IMR-90 (cell line): Measurements from ENCODE around the gene H2BW2. TPM values are rescaled to one million over a fixed set of nuclear protein-coding genes. Genes with fewer than 3 reads are reported as not detected.

ENCODE experiments used
- ATAC-seq: fragments of 200-7000 bp; cut with Tn5 transposase; 2 replicates; pipeline ENCODE4 v1.9.1; 2020; ENCODE audit warnings: low read depth, mild to moderate bottlenecking, moderate library complexity
- BruUV-seq: library from RNA; stranded (reverse); fragments of 400-500 nt; replicated peaks from 2 replicates; lab custom pipeline; 2021; lab: Mats Ljungman, UMichigan
- CTCF ChIA-PET: fragments of 300-600 bp; formaldehyde crosslinking; extraction: SDS; loops from one replicate; lab custom pipeline; 2021; ENCODE audit warnings: antibody characterized with exemption; lab: Yijun Ruan, JAX
- POLR2A ChIA-PET: fragments of 300-600 bp; sonication (Branson Sonifier 250); formaldehyde crosslinking; loops from one replicate; lab custom pipeline; 2022; ENCODE audit warnings: antibody characterized with exemption; ENCODE audit not compliant: unreplicated experiment; lab: Charles Lee
- DNase-seq: peaks from one replicate; pipeline ENCODE4 v3.0.0; 2013
- H2AFZ ChIP-seq: replicated peaks from 2 replicates; pipeline ENCODE3; 2013; ENCODE audit warnings: low read length, mild to moderate bottlenecking; ENCODE audit not compliant: poor library complexity
- H2AK5ac ChIP-seq: 2 replicates; pipeline ENCODE4 v1.6.1; 2013; ENCODE audit warnings: low read depth, low read length, inconsistent platforms
- H2AK9ac ChIP-seq: replicated peaks from 2 replicates; pipeline ENCODE3; 2013; ENCODE audit warnings: mild to moderate bottlenecking, low read depth, low read length, moderate library complexity; ENCODE audit not compliant: poor library complexity
- H2BK120ac ChIP-seq: 2 replicates; pipeline ENCODE4 v1.6.1; 2013; ENCODE audit warnings: low read depth, low read length, inconsistent platforms
- H2BK15ac ChIP-seq: 3 replicates; pipeline ENCODE4 v1.6.1; 2013; ENCODE audit warnings: low read depth, low read length, inconsistent platforms
- H2BK20ac ChIP-seq: 2 replicates; pipeline ENCODE4 v1.6.1; 2013; ENCODE audit warnings: low read depth, mild to moderate bottlenecking, inconsistent platforms, low read length, moderate library complexity
- H2BK5ac ChIP-seq: 2 replicates; pipeline ENCODE4 v1.6.1; 2013; ENCODE audit warnings: mild to moderate bottlenecking, low read depth, low read length, inconsistent platforms; ENCODE audit not compliant: poor library complexity, severe bottlenecking
- H3K14ac ChIP-seq: replicated peaks from 2 replicates; pipeline ENCODE4 v1.6.1; 2013; ENCODE audit warnings: low read depth, low read length, inconsistent platforms
- H3K18ac ChIP-seq: 2 replicates; pipeline ENCODE4 v1.6.1; 2013; ENCODE audit warnings: low read depth, low read length, control low read depth
- H3K23ac ChIP-seq: 2 replicates; pipeline ENCODE4 v1.6.1; 2013; ENCODE audit warnings: low read depth, low read length, inconsistent platforms
- H3K27ac ChIP-seq: 2 replicates; pipeline ENCODE4 v1.5.1; 2013; ENCODE audit warnings: mild to moderate bottlenecking, control low read depth, low read length; ENCODE audit not compliant: insufficient read depth
- H3K27me3 ChIP-seq: 2 replicates; pipeline ENCODE4 v1.6.1; 2013; ENCODE audit warnings: low read length; ENCODE audit not compliant: control insufficient read depth, insufficient read depth
- H3K36me3 ChIP-seq: 2 replicates; pipeline ENCODE4 v1.6.1; 2013; ENCODE audit warnings: low read length, mixed read lengths; ENCODE audit not compliant: control insufficient read depth, insufficient read depth
- H3K4ac ChIP-seq: 2 replicates; pipeline ENCODE4 v1.6.1; 2013; ENCODE audit warnings: low read depth, low read length, inconsistent platforms
- H3K4me1 ChIP-seq: 2 replicates; pipeline ENCODE4 v1.6.1; 2013; ENCODE audit warnings: low read length, mixed read lengths; ENCODE audit not compliant: control insufficient read depth, insufficient read depth
- H3K4me2 ChIP-seq: 2 replicates; pipeline ENCODE4 v1.6.1; 2013; ENCODE audit warnings: low read depth, mild to moderate bottlenecking, control low read depth, low read length, moderate library complexity
- H3K4me3 ChIP-seq: 2 replicates; pipeline ENCODE4 v1.5.1; 2013; ENCODE audit warnings: low read depth, mild to moderate bottlenecking, control low read depth, low read length, moderate library complexity; ENCODE audit not compliant: insufficient read depth
- H3K56ac ChIP-seq: 2 replicates; pipeline ENCODE4 v1.6.1; 2013; ENCODE audit warnings: low read length, inconsistent platforms; ENCODE audit not compliant: insufficient read depth; ENCODE audit errors: extremely low read depth
- H3K79me1 ChIP-seq, 2 experiments: 2 replicates each; pipeline ENCODE4 v1.6.1; 2013; ENCODE audit warnings: low read length in 2 of 2, inconsistent platforms in 1 of 2, low read depth in 1 of 2
- H3K9ac ChIP-seq: 2 replicates; pipeline ENCODE4 v1.6.1; 2013; ENCODE audit warnings: low read depth, low read length, control low read depth
- H3K9me1 ChIP-seq: 2 replicates; pipeline ENCODE4 v1.6.1; 2013; ENCODE audit warnings: low read length, inconsistent platforms; ENCODE audit not compliant: insufficient read depth
- H3K9me3 ChIP-seq: 2 replicates; pipeline ENCODE4 v1.6.1; 2013; ENCODE audit warnings: low read length; ENCODE audit not compliant: control insufficient read depth, insufficient read depth
- H4K20me1 ChIP-seq: 2 replicates; pipeline ENCODE4 v1.6.1; 2013; ENCODE audit warnings: low read length, inconsistent platforms; ENCODE audit not compliant: insufficient read depth
- H4K5ac ChIP-seq: 2 replicates; pipeline ENCODE4 v1.6.1; 2013; ENCODE audit warnings: mild to moderate bottlenecking, low read depth, low read length, control low read depth
- H4K8ac ChIP-seq, 2 experiments: 2 replicates each; pipeline ENCODE4 v1.6.1; 2013; ENCODE audit warnings: low read depth in 2 of 2, low read length in 2 of 2, control low read depth in 1 of 2, inconsistent platforms in 1 of 2
- H4K91ac ChIP-seq: 2 replicates; pipeline ENCODE4 v1.6.1; 2013; ENCODE audit warnings: low read depth, low read length, inconsistent platforms; ENCODE audit not compliant: insufficient read depth
- MXI1 ChIP-seq: IDR thresholded peaks from 2 replicates; pipeline ENCODE4 v1.6.1; 2012; ENCODE audit warnings: low read depth, mild to moderate bottlenecking, low read length, moderate library complexity, borderline replicate concordance
- NFE2L2 ChIP-seq: fragments of 150-350 bp; IDR thresholded peaks from 2 replicates; pipeline ENCODE4 v1.6.1; 2016; ENCODE audit warnings: low read depth, mild to moderate bottlenecking, low read length
- SMC3 ChIP-seq: fragments of 150-350 bp; IDR thresholded peaks from 2 replicates; pipeline ENCODE4 v1.6.1; 2016; ENCODE audit warnings: low read depth, mild to moderate bottlenecking, antibody characterized with exemption, low read length, moderate library complexity
- WGBS, 2 experiments: methylation state at CpG; one replicate each; pipeline versions ENCODE4 v1.1.5 to v1.1.7; 2013; ENCODE audit warnings: missing lambda C conversion rate in 2 of 2; ENCODE audit not compliant: insufficient read length in 1 of 2; ENCODE audit errors: extremely low coverage in 2 of 2; 5-methylcytosine and 5-hydroxymethylcytosine counted together
- dilution Hi-C: fragments of 300-500 bp; cut with HindIII; formaldehyde crosslinking; loops from one replicate; pipeline ENCODE4 v1.14.3; 2018; ENCODE audit warnings: low sequenced_read_pairs; ENCODE audit not compliant: unreplicated experiment
- in situ Hi-C: fragments of 300-500 bp; cut with MboI; formaldehyde crosslinking; loops from 3 replicates; pipeline ENCODE4 v1.14.3; 2019; ENCODE audit warnings: low sequenced_read_pairs, inconsistent platforms, mixed read lengths
- intact Hi-C: fragments of 100-400 bp; cut with micrococcal nuclease; formaldehyde crosslinking; loops from 2 replicates; pipeline ENCODE4 v1.10.0; 2022
- polyA plus RNA-seq, 3 experiments: library from polyadenylated mRNA; depleted of rRNA; stranded (reverse); fragments of >200 nt; gene quantifications; 2 replicates each; pipeline ENCODE4 v1.2.3, GENCODE V29; 2012; ENCODE audit warnings: low replicate concordance in 1 of 3
- total RNA-seq: library from RNA; depleted of rRNA; stranded (reverse); fragments of >200 nt; gene quantifications from 2 replicates; pipeline ENCODE4 v1.2.3, GENCODE V29; 2012

The H2BW2 gene
- total and polyA plus RNA-seq, 2 of the 4 experiments (the other 2 are of a cell fraction): not detected

GRCh38 chrX:104084063-104084462 lies 44.3 kb downstream of the H2BW2 start:
- H3K56ac ChIP-seq: no peak overlapping the region
- H3K4me2 ChIP-seq: no peak overlapping the region
- H4K91ac ChIP-seq: no peak overlapping the region
- no peak overlapping the region for H3K4ac ChIP-seq
- H2BK20ac ChIP-seq: no peak overlapping the region
- no CpG with 5 or more reads among the region's 4 CpGs for WGBS, 2 experiments
- H2BK120ac ChIP-seq: no peak overlapping the region
- no peaks in the 10 kb centered on the region for H3K9me3 ChIP-seq
- H3K27me3 ChIP-seq: no peaks in the 10 kb centered on the region; the same call in none of the 2 replicates
- H3K9ac ChIP-seq: no peak overlapping the region
- dilution Hi-C loops (no loop called here), in situ Hi-C loops (no loop called here), intact Hi-C loops (no loop called here)
- no peak overlapping the region for H3K27ac ChIP-seq
- H4K5ac ChIP-seq: no peak overlapping the region
- H3K79me1 ChIP-seq: no peaks in the 10 kb centered on the region
- no peak overlapping the region for H2AK9ac ChIP-seq
- ChIA-PET POLR2A (no interaction called here), CTCF (no interaction called here)
- H4K8ac ChIP-seq: no peak overlapping the region
- H3K4me3 ChIP-seq: no peak overlapping the region
- H2AFZ ChIP-seq: no peak overlapping the region
- H3K23ac ChIP-seq: no peak overlapping the region
- no peak overlapping the region for H3K14ac ChIP-seq
- no peaks in the 10 kb centered on the region for H3K36me3 ChIP-seq
- no peak overlapping the region for H3K18ac ChIP-seq
- no TSS peak for BruUV-seq
- H2AK5ac ChIP-seq: no peak overlapping the region
- H2BK5ac ChIP-seq: no peak overlapping the region
- no peak for DNase-seq
- H4K20me1 ChIP-seq: no peaks in the 10 kb centered on the region
- TF ChIP-seq NFE2L2: no peak
- no peak for TF ChIP-seq SMC3
- no peak for TF ChIP-seq MXI1
- H2BK15ac ChIP-seq: no peak overlapping the region
- H3K9me1 ChIP-seq: no peaks in the 10 kb centered on the region
- ATAC-seq: no peak
- no peaks in the 10 kb centered on the region for H3K4me1 ChIP-seq
